Measurements from ENCODE around the gene RTRAF.

RTRAF gene

GRCh38 chr14:52055167-52055566 lies 65.8 kb downstream of the RTRAF start:
- no peak for TF ChIP-seq CTCF (IDR thresholded peaks at IDR 0.05; ENCODE audit: low read depth, low read length)
- no peak overlapping the region for H3K4me3 ChIP-seq (ENCODE audit: low read depth, low read length)

GRCh38 chr14:52058341-52058740 lies 69.0 kb downstream of the RTRAF start:
- TF ChIP-seq CTCF (IDR thresholded peaks at IDR 0.05; ENCODE audit: low read depth, low read length) = no peak
- no peak overlapping the region for H3K4me3 ChIP-seq (ENCODE audit: low read depth, low read length)

GRCh38 chr14:52059649-52060048 lies 70.3 kb downstream of the RTRAF start:
- H3K4me3 ChIP-seq (ENCODE audit: low read depth, low read length) = no peak overlapping the region
- no peak for TF ChIP-seq CTCF (IDR thresholded peaks at IDR 0.05; ENCODE audit: low read depth, low read length)

GRCh38 chr14:52060080-52060479 lies 70.7 kb downstream of the RTRAF start:
- H3K4me3 ChIP-seq (ENCODE audit: low read depth, low read length) = no peak overlapping the region
- no peak for TF ChIP-seq CTCF (IDR thresholded peaks at IDR 0.05; ENCODE audit: low read depth, low read length)

Measured in WI38 (cell line).